Adrenal gland (tissue), 12 donors: Measurements from ENCODE around the gene CLDN5. TPM values are rescaled to one million over a fixed set of nuclear protein-coding genes. Genes with fewer than 3 reads are reported as not detected.

Experiments used
- DNase-seq, 7 donors: peaks; one replicate each; pipeline ENCODE4 v3.0.0-alpha.2; 2019 to 2020
- H3K27ac ChIP-seq, 5 donors: fragments of 200-600 bp; sonication (generic) in 4 of 5; 1 replicate in 3 of 5; 2 replicates in 2 of 5; pipeline versions ENCODE4 v1.5.1 to v1.8.0; 2016 to 2020; ENCODE audit warnings: mild to moderate bottlenecking in 1 of 5
- H3K27me3 ChIP-seq: fragments of 200-600 bp; 2 replicates; pipeline ENCODE4 v1.8.0; 2021
- H3K36me3 ChIP-seq, 2 donors: fragments of 200-600 bp; replicated peaks in 1 of 2; 1 replicate in 1 of 2; 2 replicates in 1 of 2; pipeline versions ENCODE4 v1.5.1 to v1.8.0; 2018 to 2022
- H3K4me1 ChIP-seq, 2 donors: fragments of 200-600 bp; replicated peaks in 1 of 2; 1 replicate in 1 of 2; 2 replicates in 1 of 2; pipeline versions ENCODE4 v1.5.1 to v1.8.0; 2018 to 2021
- H3K4me3 ChIP-seq, 4 donors: fragments of 200-600 bp; sonication (generic) in 3 of 4; one replicate each; pipeline ENCODE4 v1.5.1; 2016 to 2018
- H3K9me3 ChIP-seq, 3 donors: fragments of 200-600 bp; sonication (generic) in 1 of 3; replicated peaks in 1 of 3; 1 replicate in 2 of 3; 2 replicates in 1 of 3; pipeline versions ENCODE4 v1.5.1 to v1.8.0; 2016 to 2021
- POLR2A ChIP-seq, 2 donors: fragments of 450-650 bp; IDR thresholded peaks; one replicate each; pipeline ENCODE4 v1.6.1; 2017; ENCODE audit warnings: antibody characterized with exemption in 2 of 2, mild to moderate bottlenecking in 2 of 2, moderate library complexity in 1 of 2
- WGBS, 4 donors: extraction: QIAGEN DNeasy Blood & Tissue Kit in 2 of 4; methylation state at CpG; one replicate each; pipeline versions ENCODE4 v1.1.5 to v1.1.7; 2013 to 2017; 5-methylcytosine and 5-hydroxymethylcytosine counted together
- intact Hi-C, 2 donors: fragments of 100-400 bp; cut with DNase I; formaldehyde crosslinking; loops; one replicate each; pipeline versions ENCODE4 v1.14.1 to v1.15.0; 2022 to 2023
- polyA plus RNA-seq, 3 donors: library from polyadenylated mRNA; stranded (reverse); fragments of 200-250 nt in 2 of 3; fragments of 350-450 nt in 1 of 3; fragmentation: Illumina TruSeq in 1 of 3; extraction: RNeasy Lipid Tissue Mini Kit (QIAGEN cat#74804) in 1 of 3; gene quantifications; one replicate each; pipeline ENCODE4 v1.2.3, GENCODE V29; 2013 to 2014
- total RNA-seq, 9 donors: library from RNA; depleted of rRNA in 4 of 9; stranded (reverse); fragments of >200 nt in 4 of 9; fragments of 120-200 nt in 1 of 9; fragmentation: NEBNext Ultra II Directional in 1 of 9; extraction: Animal tissue kit (Norgen Biotek cat#: 25700) in 1 of 9; gene quantifications; one replicate each; pipeline versions ENCODE4 v1.1.0 to v1.2.4, GENCODE V29; 2013 to 2023
- TF ChIP-seq, protein P1 (sequence below), 6 experiments: fragments of 450-650 bp in 4 of 6; fragments of 200-600 bp in 2 of 6; sonication (generic) in 1 of 6; IDR thresholded peaks; 1 replicate in 5 of 6; 2 replicates in 1 of 6; pipeline versions ENCODE4 v1.5.1 to v1.8.0; 2016 to 2021; ENCODE audit warnings: antibody characterized with exemption in 6 of 6, mild to moderate bottlenecking in 2 of 6, moderate library complexity in 1 of 6
- donor health status: healthy with polysubstance abuse.
- donor health status: Bipolar disorder and iron deficiency.
- donor health status: DM: yes; HTN: yes; CAD: no.
- donor health status: DM: no; HTN: no; CAD: no.
- donor health status: DM: no; HTN: no; CAD: no.
- donor health status: DM: yes; HTN: yes; CAD: no.

The CLDN5 gene
- total and polyA plus RNA-seq, 12 donors, result 0.40 to 122 (median 31.3) TPM

DNA sequence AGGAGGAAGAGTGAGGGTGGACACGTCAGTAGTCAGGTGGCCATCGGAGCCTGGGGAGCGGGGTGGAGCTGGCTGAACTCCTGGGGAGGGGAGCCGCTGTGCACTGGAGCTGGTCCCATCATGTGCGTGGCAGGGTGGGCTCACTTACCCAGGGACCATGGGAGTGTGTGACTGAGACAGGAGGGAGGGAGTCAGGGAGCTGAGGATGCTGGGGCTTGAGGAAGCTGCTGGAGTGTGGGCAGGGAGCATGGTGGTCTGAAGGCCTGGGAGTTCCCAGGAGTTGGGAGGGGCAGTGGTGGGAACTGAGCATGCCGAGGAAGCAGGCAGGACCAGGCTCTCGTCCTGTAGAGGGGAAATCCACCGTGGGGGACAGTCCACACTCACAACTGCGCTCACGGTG, 18.0 kb downstream of the CLDN5 start:
- no peak overlapping the region for H3K4me3 ChIP-seq
- intact Hi-C loops, result no loop called here
- H3K9me3 ChIP-seq, result no peaks in the 10 kb centered on the region
- 85 to 89% (median 87%) methylated on average over 8 to 10 of the region's 10 CpGs for WGBS, 4 donors
- H3K4me1 ChIP-seq, result no peaks in the 10 kb centered on the region
- H3K27me3 ChIP-seq, result no peaks in the 10 kb centered on the region
- no peak for DNase-seq
- TF ChIP-seq POLR2A (IDR thresholded peaks at IDR 0.05), result no peak
- TF ChIP-seq, protein P1, sequence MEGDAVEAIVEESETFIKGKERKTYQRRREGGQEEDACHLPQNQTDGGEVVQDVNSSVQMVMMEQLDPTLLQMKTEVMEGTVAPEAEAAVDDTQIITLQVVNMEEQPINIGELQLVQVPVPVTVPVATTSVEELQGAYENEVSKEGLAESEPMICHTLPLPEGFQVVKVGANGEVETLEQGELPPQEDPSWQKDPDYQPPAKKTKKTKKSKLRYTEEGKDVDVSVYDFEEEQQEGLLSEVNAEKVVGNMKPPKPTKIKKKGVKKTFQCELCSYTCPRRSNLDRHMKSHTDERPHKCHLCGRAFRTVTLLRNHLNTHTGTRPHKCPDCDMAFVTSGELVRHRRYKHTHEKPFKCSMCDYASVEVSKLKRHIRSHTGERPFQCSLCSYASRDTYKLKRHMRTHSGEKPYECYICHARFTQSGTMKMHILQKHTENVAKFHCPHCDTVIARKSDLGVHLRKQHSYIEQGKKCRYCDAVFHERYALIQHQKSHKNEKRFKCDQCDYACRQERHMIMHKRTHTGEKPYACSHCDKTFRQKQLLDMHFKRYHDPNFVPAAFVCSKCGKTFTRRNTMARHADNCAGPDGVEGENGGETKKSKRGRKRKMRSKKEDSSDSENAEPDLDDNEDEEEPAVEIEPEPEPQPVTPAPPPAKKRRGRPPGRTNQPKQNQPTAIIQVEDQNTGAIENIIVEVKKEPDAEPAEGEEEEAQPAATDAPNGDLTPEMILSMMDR (IDR thresholded peaks at IDR 0.05), result no peak
- no peak overlapping the region for H3K27ac ChIP-seq
- H3K36me3 ChIP-seq, result no peaks in the 10 kb centered on the region

DNA sequence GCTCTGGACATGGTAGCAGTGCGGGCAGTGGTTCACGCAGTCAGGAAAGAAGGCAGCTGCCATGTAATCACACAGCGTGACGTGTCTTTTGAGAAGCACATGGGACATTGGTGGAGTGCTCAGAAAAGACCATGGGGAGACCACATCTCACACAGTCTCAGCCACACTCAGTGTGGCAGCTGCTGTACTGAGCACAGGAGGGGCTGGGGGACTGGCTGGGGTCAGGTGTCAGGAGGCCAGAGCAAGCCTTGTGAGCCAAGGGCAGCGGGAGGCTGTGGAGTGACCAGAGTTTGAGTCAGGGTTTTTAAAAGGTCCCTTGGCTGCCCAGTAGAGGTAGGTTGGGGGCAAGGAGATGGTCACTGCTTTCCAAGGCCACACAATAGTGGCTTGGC, 18.5 kb downstream of the CLDN5 start:
- WGBS, 4 donors, result 91 to 97% (median 95%) methylated on average over 5 of the region's 5 CpGs
- TF ChIP-seq, protein P1 (IDR thresholded peaks at IDR 0.05), result no peak
- TF ChIP-seq POLR2A (IDR thresholded peaks at IDR 0.05), result no peak
- Histone ChIP-seq H3K4me1 (no peaks in the 10 kb centered on the region), H3K9me3 (no peaks in the 10 kb centered on the region), H3K4me3 (no peak overlapping the region), H3K27ac (no peak overlapping the region), H3K36me3 (no peaks in the 10 kb centered on the region), H3K27me3 (no peaks in the 10 kb centered on the region)
- intact Hi-C loops, result no loop called here
- no peak for DNase-seq

DNA sequence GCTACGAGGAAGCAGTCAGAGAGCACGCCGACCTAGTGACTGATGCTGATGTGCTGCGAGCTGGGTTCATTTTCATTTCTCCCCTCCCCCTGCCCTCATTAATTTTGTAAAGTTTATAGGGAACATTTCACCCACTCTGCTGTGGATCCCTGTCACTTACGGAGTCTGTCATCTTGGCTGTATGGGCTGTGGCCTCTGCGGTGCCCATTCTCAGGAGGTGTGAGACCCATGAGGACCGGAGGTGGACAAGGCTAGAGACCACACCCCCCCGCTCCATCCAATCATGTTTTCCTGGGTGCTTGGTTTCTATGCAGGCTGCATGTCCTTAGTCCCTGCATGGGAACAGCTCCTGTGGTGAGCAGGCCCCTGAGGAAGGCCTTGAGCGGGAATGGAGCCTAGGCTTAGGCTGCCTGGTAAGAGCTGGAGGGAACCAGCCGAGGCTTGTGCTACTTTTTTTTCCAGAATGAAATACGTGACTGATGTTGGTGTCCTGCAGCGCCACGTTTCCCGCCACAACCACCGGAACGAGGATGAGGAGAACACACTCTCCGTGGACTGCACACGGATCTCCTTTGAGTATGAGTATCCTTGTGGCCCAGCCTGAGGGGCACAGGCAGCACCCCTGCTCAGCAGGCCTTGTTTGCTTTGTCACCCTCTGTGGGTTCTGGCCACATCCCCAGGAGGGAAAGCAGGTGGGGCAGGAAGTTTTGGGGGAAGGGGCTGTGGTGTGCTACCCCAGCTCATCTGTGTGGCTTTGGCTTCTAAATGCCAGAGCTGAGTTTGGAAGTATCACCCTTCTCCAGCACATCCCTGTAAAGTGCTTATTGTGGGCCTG, 19.1 kb downstream of the CLDN5 start:
- DNase-seq, result no peak
- H3K27me3 ChIP-seq, result no peaks in the 10 kb centered on the region
- no peak for TF ChIP-seq POLR2A (IDR thresholded peaks at IDR 0.05)
- TF ChIP-seq, protein P1 (IDR thresholded peaks at IDR 0.05), result no peak
- intact Hi-C loops, result no loop called here
- 82 to 94% (median 87%) methylated on average over 15 to 18 of the region's 18 CpGs for whole genome bisulfite sequencing, 4 donors
- no peaks in the 10 kb centered on the region for H3K9me3 ChIP-seq
- no peak overlapping the region for H3K27ac ChIP-seq
- no peak overlapping the region for H3K4me3 ChIP-seq
- H3K4me1 ChIP-seq, result no peaks in the 10 kb centered on the region
- no peaks in the 10 kb centered on the region for H3K36me3 ChIP-seq

DNA sequence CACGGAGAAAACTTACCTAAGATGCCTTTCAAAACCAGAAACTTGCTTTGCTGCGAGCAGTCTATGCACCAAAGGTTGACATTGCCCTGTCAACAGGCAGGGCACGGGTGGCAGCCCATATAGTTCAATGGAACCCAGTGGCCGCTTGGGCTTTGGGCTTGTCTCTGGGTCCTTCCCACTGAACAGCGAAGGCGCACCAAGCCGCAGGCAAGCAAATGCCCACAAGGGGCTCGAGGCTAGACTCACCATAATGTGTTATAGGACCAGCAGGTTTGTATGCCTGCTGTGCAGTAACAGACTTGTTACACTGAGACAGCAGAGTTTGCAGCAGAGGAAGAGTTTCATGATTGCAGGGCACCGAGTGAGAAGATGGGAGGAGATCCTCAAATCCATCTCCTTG, 20.3 kb downstream of the CLDN5 start:
- no peak for DNase-seq

More for the DNA sequence above, 20.3 kb downstream of the CLDN5 start:
- H3K4me1 ChIP-seq, result no peaks in the 10 kb centered on the region
- H3K9me3 ChIP-seq, result no peaks in the 10 kb centered on the region
- no peak overlapping the region for H3K4me3 ChIP-seq
- 95 to 97% (median 95%) methylated on average over 8 to 9 of the region's 9 CpGs for WGBS, 4 donors
- no peaks in the 10 kb centered on the region for H3K36me3 ChIP-seq
- no peak overlapping the region for H3K27ac ChIP-seq
- intact Hi-C loops, result no loop called here
- no peaks in the 10 kb centered on the region for H3K27me3 ChIP-seq
- no peak for TF ChIP-seq POLR2A (IDR thresholded peaks at IDR 0.05)
- TF ChIP-seq, protein P1 (IDR thresholded peaks at IDR 0.05), result no peak
